GM21576 (cell line): ENCODE data around the gene DLG1.
"Not testable (repeated sequence)": the region's sequence is repeated elsewhere in the genome, so short reads cannot be mapped to it uniquely, and the experiment has no call there.

Experiments
- ATAC-seq: cut with Tn5 transposase; IDR thresholded peaks from one replicate; pipeline ENCODE4 v1.9.1; 2021; ENCODE audit warnings: mild to moderate bottlenecking, moderate library complexity; ENCODE audit not compliant: unreplicated experiment

The DLG1 gene

GRCh38 chr3:197122394-197122793 is 176.0 kb downstream of the DLG1 start:
- ATAC-seq, result no peak

DNA sequence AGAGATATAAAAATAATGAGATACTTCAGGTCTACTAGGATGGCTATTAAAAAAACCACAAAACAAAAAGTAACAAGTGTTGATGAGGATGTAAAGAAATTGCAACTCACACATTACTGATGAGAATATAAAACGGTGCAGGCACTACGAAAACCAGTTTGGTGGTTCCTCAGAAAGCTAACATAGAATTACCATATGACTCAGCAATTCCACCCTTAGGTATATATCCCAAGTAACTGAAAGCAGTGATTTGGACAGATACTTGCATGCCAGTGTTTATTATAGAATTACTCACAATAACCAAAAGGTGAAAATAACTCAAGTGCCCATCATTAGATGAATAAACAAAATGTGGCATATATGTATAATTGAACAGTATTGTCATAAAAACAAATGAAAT is 181.3 kb downstream of the DLG1 start:
- no peak for ATAC-seq

GRCh38 chr3:197114007-197114406 is 184.4 kb downstream of the DLG1 start:
- no peak for ATAC-seq

GRCh38 chr3:197111685-197112084 is 186.7 kb downstream of the DLG1 start:
- ATAC-seq, result no peak

- ATAC-seq, result no peak
Measured at GRCh38 chr3:197105786-197106185, 192.6 kb downstream of the DLG1 start.

GRCh38 chr3:197104738-197105137 is 193.7 kb downstream of the DLG1 start:
- no peak for ATAC-seq

GRCh38 chr3:197103766-197104165 is 194.6 kb downstream of the DLG1 start:
- no peak for ATAC-seq

GRCh38 chr3:197093871-197094270 is 204.5 kb downstream of the DLG1 start:
- ATAC-seq, result no peak

GRCh38 chr3:197088370-197088769 is 210.0 kb downstream of the DLG1 start:
- ATAC-seq, result no peak

GRCh38 chr3:197085137-197085536 is 213.3 kb downstream of the DLG1 start:
- no peak for ATAC-seq

- no peak for ATAC-seq
Measured at GRCh38 chr3:197083486-197083885, 214.9 kb downstream of the DLG1 start.

DNA sequence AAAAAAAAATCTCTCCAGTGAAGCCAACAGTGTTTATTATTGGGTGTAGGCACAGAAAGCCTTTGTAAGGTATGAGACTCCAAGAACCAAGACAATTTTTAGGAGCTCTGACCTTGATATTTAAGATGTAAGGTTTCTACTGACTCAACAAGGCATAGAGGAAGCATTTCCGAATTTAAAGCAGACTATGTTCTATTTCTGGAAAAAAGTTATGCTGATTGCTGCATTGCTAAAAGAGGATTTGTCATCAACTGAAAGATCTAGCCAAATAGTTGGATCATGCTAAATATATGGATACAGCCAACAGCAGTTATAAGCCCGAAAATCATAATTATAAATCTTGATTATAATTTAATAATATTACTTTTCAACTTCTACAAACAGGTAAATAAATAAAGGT is 215.5 kb downstream of the DLG1 start:
- ATAC-seq, result no peak

DNA sequence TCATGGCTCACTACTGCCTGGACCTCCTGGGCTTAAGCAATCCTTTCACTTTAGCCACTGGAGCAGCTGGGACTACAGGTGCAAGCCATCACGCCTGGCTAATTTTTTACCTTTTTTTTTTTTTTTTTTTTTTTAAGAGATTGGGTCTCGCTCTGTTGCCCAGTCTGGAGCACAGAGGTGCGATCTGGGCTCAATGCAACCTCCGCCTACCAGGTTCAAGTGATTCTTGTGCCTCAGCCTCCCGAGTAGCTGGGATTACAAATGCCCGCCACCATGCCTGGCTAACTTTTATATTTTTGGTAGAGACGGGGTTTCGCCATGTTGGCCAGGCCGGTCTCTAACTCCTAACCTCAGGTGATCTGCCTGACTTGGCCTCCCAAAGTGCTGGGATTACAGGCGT is 218.1 kb downstream of the DLG1 start:
- no peak for ATAC-seq

DNA sequence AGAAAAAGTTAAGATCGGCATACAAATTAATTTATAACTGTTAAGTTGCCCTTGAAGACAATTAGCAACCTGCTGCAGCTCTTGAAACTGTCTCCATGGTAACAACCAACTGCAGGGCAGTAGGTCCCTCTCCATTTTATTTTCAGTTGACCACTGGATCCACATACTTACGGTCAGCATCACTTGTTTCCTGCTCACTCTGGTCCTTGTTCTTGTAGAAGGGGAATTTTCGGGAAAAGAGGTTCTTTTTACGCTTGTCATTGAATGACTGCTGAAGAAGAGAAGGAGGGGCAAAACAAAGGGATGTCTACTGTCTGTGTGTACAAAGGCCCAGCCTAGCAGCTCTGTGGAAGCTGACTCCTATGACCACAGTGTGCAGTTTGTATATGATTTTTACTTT is 222.0 kb downstream of the DLG1 start:
- ATAC-seq, result no peak

DNA sequence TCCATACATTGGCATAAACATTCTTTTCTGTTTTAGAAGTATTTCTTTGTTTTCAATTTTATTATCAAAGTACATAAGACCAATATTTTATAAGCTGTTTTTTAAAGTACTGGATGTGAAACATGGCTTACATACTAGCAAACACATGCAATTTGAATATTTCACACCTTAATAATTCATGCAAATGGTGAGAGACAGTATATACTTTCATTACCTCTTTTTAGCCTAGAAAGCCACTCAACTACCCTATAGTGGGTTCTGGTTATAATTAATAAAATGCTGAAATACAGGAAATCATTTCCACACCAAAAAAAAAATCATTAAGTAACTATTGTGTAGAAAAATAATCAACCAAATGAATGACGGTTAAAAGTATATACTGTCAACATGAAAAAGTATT is 230.3 kb downstream of the DLG1 start:
- ATAC-seq, result no peak

GRCh38 chr3:197064771-197065170 is 233.6 kb downstream of the DLG1 start:
- ATAC-seq, result no peak

- no peak for ATAC-seq
Measured at GRCh38 chr3:197062446-197062845, 236.0 kb downstream of the DLG1 start.

DNA sequence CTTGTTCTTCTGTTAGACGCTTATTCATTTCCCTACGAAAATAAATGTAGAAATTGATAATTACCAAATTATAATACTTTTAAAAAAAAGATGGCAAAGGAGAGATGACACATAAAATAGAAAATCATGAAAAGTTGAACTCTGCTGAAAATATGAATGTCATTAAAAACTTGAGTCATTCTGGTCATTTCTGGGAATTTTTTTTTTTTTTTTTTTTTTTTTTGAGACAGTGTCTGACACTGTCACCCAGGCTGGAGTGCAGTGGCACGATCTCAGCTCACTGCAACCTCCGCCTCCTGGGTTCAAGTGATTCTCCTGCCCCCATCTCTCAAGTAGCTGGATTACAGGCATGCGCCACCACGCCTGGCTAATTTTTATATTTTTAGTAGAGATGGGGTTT is 246.8 kb downstream of the DLG1 start:
- not testable (repeated sequence) for ATAC-seq

DNA sequence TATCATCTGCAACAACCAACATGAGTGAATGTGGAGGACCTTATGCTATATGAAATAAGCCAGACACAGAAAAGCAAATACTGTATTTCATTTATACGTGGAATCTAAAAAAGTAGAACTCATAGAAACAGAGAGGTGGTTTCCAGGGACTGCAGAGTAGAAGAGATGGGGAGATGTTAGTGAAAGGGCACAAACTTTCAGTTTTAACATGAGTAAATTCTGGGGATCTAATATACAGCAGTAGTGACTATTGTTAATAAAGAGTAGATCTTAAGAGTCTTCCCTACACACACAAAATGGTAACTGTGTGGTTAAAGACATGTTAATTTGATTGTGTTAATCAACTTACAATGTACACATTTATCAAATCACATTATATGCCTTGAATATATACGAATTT is 247.9 kb downstream of the DLG1 start:
- ATAC-seq, result peak; percentile 42

GRCh38 chr3:197042539-197042938 is 255.9 kb downstream of the DLG1 start:
- no peak for ATAC-seq

DNA sequence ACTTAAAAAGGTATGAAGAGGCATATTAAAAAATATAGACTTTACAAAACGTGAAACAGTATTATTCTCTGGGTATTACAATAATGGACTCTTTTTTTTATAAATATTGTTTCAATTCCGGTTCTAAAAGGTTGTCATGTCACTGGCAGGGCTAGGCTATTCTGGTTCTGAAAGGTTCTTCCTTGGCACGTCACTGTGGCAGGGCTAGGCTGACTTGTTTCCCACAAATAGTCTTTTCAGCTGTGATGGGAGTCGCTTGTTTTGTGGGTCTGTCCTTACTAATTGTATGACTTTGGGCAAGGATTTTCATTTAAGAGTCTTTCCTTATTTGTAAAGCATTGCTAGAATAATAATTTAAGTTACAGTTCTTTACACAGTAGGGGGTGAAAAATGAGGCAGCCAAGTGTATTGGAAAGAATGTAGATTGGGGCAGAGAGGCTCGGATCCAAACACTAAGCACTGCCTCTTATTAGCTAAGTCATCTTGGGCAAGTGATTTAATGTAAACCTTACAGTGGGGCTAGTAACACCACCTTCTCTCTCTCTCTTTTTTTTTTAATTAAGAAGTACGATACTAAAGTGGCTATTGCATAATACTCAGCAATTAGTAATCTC is 256.4 kb downstream of the DLG1 start:
- ATAC-seq, result no peak

GRCh38 chr3:197040658-197041057 is 257.8 kb downstream of the DLG1 start:
- no peak for ATAC-seq

DNA sequence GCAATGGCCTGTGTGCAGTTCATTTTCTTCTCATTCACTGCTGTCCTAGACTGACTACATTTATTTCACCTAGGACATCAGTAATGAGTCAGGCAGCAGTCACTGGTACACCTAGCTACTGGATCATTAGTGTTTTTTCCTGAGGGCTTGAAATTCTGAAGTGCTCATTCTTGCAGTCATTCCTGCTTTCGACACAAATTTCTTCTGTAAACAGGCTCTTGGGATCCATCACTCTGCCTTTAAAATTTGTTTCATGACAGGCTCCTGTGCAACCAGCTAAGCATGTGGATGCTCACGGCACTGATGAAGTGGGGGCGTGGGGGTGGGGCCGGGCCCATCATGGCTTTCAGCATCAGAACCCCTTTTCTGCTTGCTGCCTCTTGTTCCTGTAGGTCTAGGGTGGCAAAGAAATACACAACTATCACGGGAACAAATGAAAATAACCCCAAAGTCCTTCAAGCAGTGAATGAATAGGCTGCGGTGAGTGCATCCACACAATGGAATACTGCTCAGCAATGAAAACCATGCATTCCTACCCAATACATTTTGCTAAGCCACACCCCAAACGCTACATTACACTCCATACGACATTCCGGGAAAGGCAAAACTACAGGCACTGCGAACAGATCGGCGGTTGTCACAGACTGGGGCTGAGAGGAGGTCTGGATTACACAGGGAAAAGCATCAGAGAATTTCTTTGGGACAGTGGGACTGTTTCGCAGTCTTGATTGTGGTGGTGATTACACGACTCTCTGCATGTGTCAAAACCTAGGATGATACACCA is 259.5 kb downstream of the DLG1 start:
- no peak for ATAC-seq
